K562 (cell line): ENCODE results near the gene MYCT1.

Experiments
- ARHGAP35 ChIP-seq: fragments of 450-650 bp; IDR thresholded peaks from 2 replicates; pipeline ENCODE4 v1.6.1; 2018; ENCODE audit not compliant: partially characterized antibody
- BRD4 ChIP-seq: fragments of 200-600 bp; sonication (generic); IDR thresholded peaks from 2 replicates; pipeline ENCODE4 v1.6.1; 2017; ENCODE audit warnings: inconsistent platforms
- CBX2 ChIP-seq: fragments of 200-600 bp; sonication (generic); IDR thresholded peaks from one replicate; pipeline ENCODE4 v1.6.1; 2012; ENCODE audit warnings: mild to moderate bottlenecking, low read length, inconsistent platforms; ENCODE audit not compliant: insufficient read depth, poor library complexity, severe bottlenecking
- CBX3 ChIP-seq, 2 experiments: IDR thresholded peaks; 1 replicate in 1 of 2; 2 replicates in 1 of 2; pipeline ENCODE4 v1.6.1; 2012; ENCODE audit warnings: inconsistent platforms in 2 of 2, low read length in 2 of 2, borderline replicate concordance in 1 of 2, control low read depth in 1 of 2
- CHD2 ChIP-seq: IDR thresholded peaks from 2 replicates; pipeline ENCODE4 v1.6.1; 2011; ENCODE audit warnings: low read depth, low read length
- ETV6 ChIP-seq, 3 experiments: fragments of 150-350 bp in 1 of 3; sonication (generic) in 1 of 3; formaldehyde crosslinking in 1 of 3; IDR thresholded peaks; 2 replicates each; pipeline versions ENCODE4 v1.6.1 to v1.8.0; 2014 to 2022; ENCODE audit warnings: borderline replicate concordance in 2 of 3, low read depth in 2 of 3, antibody characterized with exemption in 1 of 3, low read length in 1 of 3, mild to moderate bottlenecking in 1 of 3, missing genetic modification reagents in 1 of 3
- POLR2AphosphoS2 ChIP-seq: IDR thresholded peaks from 2 replicates; pipeline ENCODE4 v1.6.1; 2012; ENCODE audit warnings: low read length, improper control_type of control experiment
- POLR2AphosphoS5 ChIP-seq: IDR thresholded peaks from 2 replicates; pipeline ENCODE4 v1.6.1; 2011; ENCODE audit warnings: mild to moderate bottlenecking, low read depth, low read length, moderate library complexity; ENCODE audit not compliant: control insufficient read depth, insufficient read depth
- TAF1 ChIP-seq: IDR thresholded peaks from 2 replicates; pipeline ENCODE4 v1.6.1; 2011; ENCODE audit warnings: mild to moderate bottlenecking, low read length, moderate library complexity; ENCODE audit not compliant: insufficient read depth, control insufficient read depth, severe bottlenecking; ENCODE audit errors: extremely low read depth
- TF ChIP-seq, protein P1 (sequence below), 2 experiments: fragments of 450-650 bp; formaldehyde crosslinking in 1 of 2; IDR thresholded peaks; 2 replicates each; pipeline versions ENCODE4 v1.4.0 to v1.6.1; 2014 to 2020; ENCODE audit warnings: mild to moderate bottlenecking in 2 of 2, borderline replicate concordance in 1 of 2, low read depth in 1 of 2
- TF ChIP-seq, protein P2 (sequence below), 3 experiments: IDR thresholded peaks in 2 of 3; conservative IDR thresholded peaks in 1 of 3; 2 replicates each; pipeline ENCODE4 v1.5.1; 2011 to 2012; ENCODE audit warnings: low read length in 3 of 3, mild to moderate bottlenecking in 3 of 3, control low read depth in 2 of 3, improper control_type of control experiment in 1 of 3, inconsistent platforms in 1 of 3, low read depth in 1 of 3, mixed read lengths in 1 of 3, moderate library complexity in 1 of 3; ENCODE audit not compliant: insufficient read depth in 2 of 3
- TF ChIP-seq, protein P3 (sequence below): fragments of 250-450 bp; sonication (Bioruptor Pico); IDR thresholded peaks from 2 replicates; pipeline ENCODE4 v1.8.0; 2022; ENCODE audit warnings: inconsistent platforms
- TF ChIP-seq, protein P4 (sequence below): sonication (generic); formaldehyde crosslinking; IDR thresholded peaks from 2 replicates; pipeline ENCODE4 v1.8.0; 2022; ENCODE audit warnings: mild to moderate bottlenecking, missing genetic modification reagents, borderline replicate concordance

DNA sequence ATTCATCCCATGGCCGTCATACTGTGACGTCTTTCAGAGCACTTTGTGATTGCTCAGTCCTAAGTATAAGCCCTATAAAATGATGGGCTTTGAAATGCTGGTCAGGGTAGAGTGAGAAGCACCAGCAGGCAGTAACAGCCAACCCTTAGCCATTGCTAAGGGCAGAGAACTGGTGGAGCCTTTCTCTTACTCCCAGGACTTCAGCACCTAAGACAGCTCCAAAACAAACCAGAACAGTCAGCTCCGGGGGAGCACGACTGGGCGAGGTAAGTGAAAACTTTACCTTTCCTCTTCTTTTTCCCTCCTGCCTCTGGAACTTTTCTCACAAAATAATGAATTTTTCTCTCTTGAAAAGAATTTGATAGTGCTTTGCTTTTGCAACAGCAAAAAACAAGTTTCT is 53.0 kb downstream of the MYCT1 start, which contains the start of gene VIP:
- TF ChIP-seq ARHGAP35 (no peak), CHD2 (no peak), CBX3 (IDR thresholded peaks at IDR 0.05; ENCODE audit: borderline replicate concordance in 1 of 2, low read length in 2 of 2) (no peak), POLR2AphosphoS5 (no peak), CBX2 (no peak), ETV6 (IDR thresholded peaks at IDR 0.05; ENCODE audit: borderline replicate concordance in 1 of 2, low read depth in 2 of 2, low read length in 1 of 2) (no peak), ETV6 (CRISPR knock-in tag; IDR thresholded peaks at IDR 0.05; ENCODE audit: borderline replicate concordance) (no peak), TAF1 (no peak), POLR2AphosphoS2 (no peak), BRD4 (no peak)
- TF ChIP-seq, protein P1, sequence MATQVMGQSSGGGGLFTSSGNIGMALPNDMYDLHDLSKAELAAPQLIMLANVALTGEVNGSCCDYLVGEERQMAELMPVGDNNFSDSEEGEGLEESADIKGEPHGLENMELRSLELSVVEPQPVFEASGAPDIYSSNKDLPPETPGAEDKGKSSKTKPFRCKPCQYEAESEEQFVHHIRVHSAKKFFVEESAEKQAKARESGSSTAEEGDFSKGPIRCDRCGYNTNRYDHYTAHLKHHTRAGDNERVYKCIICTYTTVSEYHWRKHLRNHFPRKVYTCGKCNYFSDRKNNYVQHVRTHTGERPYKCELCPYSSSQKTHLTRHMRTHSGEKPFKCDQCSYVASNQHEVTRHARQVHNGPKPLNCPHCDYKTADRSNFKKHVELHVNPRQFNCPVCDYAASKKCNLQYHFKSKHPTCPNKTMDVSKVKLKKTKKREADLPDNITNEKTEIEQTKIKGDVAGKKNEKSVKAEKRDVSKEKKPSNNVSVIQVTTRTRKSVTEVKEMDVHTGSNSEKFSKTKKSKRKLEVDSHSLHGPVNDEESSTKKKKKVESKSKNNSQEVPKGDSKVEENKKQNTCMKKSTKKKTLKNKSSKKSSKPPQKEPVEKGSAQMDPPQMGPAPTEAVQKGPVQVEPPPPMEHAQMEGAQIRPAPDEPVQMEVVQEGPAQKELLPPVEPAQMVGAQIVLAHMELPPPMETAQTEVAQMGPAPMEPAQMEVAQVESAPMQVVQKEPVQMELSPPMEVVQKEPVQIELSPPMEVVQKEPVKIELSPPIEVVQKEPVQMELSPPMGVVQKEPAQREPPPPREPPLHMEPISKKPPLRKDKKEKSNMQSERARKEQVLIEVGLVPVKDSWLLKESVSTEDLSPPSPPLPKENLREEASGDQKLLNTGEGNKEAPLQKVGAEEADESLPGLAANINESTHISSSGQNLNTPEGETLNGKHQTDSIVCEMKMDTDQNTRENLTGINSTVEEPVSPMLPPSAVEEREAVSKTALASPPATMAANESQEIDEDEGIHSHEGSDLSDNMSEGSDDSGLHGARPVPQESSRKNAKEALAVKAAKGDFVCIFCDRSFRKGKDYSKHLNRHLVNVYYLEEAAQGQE (IDR thresholded peaks at IDR 0.05; ENCODE audit: borderline replicate concordance) = peak; percentile 94
- TF ChIP-seq, protein P1 (CRISPR knock-in tag; IDR thresholded peaks at IDR 0.05; ENCODE audit: low read depth) = peak; percentile 88
- TF ChIP-seq, protein P2, sequence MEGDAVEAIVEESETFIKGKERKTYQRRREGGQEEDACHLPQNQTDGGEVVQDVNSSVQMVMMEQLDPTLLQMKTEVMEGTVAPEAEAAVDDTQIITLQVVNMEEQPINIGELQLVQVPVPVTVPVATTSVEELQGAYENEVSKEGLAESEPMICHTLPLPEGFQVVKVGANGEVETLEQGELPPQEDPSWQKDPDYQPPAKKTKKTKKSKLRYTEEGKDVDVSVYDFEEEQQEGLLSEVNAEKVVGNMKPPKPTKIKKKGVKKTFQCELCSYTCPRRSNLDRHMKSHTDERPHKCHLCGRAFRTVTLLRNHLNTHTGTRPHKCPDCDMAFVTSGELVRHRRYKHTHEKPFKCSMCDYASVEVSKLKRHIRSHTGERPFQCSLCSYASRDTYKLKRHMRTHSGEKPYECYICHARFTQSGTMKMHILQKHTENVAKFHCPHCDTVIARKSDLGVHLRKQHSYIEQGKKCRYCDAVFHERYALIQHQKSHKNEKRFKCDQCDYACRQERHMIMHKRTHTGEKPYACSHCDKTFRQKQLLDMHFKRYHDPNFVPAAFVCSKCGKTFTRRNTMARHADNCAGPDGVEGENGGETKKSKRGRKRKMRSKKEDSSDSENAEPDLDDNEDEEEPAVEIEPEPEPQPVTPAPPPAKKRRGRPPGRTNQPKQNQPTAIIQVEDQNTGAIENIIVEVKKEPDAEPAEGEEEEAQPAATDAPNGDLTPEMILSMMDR (IDR thresholded peaks at IDR 0.05 in 2 of 3, conservative IDR thresholded peaks at IDR 0.05 in 1 of 3; ENCODE audit: insufficient read depth in 2 of 3, low read depth in 1 of 3, low read length in 3 of 3) = no peak
- TF ChIP-seq, protein P3, sequence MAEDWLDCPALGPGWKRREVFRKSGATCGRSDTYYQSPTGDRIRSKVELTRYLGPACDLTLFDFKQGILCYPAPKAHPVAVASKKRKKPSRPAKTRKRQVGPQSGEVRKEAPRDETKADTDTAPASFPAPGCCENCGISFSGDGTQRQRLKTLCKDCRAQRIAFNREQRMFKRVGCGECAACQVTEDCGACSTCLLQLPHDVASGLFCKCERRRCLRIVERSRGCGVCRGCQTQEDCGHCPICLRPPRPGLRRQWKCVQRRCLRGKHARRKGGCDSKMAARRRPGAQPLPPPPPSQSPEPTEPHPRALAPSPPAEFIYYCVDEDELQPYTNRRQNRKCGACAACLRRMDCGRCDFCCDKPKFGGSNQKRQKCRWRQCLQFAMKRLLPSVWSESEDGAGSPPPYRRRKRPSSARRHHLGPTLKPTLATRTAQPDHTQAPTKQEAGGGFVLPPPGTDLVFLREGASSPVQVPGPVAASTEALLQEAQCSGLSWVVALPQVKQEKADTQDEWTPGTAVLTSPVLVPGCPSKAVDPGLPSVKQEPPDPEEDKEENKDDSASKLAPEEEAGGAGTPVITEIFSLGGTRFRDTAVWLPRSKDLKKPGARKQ (CRISPR knock-in tag) = no peak
- TF ChIP-seq, protein P4, sequence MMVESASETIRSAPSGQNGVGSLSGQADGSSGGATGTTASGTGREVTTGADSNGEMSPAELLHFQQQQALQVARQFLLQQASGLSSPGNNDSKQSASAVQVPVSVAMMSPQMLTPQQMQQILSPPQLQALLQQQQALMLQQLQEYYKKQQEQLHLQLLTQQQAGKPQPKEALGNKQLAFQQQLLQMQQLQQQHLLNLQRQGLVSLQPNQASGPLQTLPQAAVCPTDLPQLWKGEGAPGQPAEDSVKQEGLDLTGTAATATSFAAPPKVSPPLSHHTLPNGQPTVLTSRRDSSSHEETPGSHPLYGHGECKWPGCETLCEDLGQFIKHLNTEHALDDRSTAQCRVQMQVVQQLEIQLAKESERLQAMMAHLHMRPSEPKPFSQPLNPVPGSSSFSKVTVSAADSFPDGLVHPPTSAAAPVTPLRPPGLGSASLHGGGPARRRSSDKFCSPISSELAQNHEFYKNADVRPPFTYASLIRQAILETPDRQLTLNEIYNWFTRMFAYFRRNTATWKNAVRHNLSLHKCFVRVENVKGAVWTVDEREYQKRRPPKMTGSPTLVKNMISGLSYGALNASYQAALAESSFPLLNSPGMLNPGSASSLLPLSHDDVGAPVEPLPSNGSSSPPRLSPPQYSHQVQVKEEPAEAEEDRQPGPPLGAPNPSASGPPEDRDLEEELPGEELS (CRISPR knock-in tag) = no peak
